LoVo (cell line): Measurements from ENCODE around the gene CHRDL2.
A peak's percentile ranks its signal among the peaks of the same experiment; 100 is the strongest.

Experiments used
- DNase-seq: peaks from one replicate; pipeline ENCODE4 v3.0.0-alpha.2; 2016; ENCODE audit warnings: low spot score

CHRDL2 gene

GRCh38 chr11:74748211-74749126 is 17.2 kb upstream of the CHRDL2 start, which contains the start of gene RNF169:
TSS of gene RNF169 (plus strand) at chr11:74748849. CDS start at chr11:74748881, 32 bp downstream.
- peak; percentile 96 for DNase-seq

DNA sequence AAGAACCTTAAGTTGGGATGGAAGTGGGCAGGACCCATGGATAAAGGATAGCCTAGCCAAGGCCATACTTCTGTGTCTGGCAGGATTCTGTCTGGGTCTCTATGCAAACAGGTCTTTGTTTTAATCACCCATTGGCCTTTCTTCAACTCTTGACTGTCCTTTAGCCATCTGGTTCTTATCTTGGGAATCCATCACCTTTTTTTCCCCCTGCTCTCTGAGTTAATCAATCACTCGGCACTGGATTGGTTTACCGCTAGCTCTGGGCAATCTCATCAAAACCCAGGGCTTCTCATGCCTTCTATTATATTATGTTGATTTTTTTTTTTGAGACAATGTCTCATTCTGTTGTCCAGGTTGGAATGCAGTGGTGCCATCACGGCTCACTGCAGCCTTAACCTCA is 15.6 kb upstream of the CHRDL2 start:
- DNase-seq: no peak

GRCh38 chr11:74744277-74744676 is 13.1 kb upstream of the CHRDL2 start:
- DNase-seq: no peak

- DNase-seq: no peak
Measured at GRCh38 chr11:74743640-74744039, 12.4 kb upstream of the CHRDL2 start.

- no peak for DNase-seq
Measured at GRCh38 chr11:74742070-74742469, 10.8 kb upstream of the CHRDL2 start.

GRCh38 chr11:74739546-74740270 is 8.5 kb upstream of the CHRDL2 start:
- peak; percentile 73 for DNase-seq

DNA sequence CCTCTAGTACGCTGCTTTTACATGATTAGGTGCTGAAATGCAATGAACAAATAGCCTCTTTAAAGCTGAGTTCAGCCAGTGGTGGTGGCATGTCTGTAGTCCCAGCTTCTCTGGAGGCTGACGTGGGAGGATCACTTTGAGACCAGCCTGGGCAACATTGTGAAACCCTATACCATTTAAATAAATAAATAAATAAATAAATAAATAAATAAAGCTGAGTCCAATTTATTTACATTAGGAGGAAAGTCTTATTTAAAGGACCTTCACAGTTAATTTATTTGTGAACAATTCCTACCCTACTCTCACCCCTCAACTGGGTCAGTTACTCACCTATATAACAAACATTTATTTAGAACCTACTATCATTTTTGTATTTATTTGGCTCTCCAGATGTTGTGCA is 4.8 kb upstream of the CHRDL2 start:
- no peak for DNase-seq

- no peak for DNase-seq
Measured at GRCh38 chr11:74735365-74735928, 4.2 kb upstream of the CHRDL2 start.

DNA sequence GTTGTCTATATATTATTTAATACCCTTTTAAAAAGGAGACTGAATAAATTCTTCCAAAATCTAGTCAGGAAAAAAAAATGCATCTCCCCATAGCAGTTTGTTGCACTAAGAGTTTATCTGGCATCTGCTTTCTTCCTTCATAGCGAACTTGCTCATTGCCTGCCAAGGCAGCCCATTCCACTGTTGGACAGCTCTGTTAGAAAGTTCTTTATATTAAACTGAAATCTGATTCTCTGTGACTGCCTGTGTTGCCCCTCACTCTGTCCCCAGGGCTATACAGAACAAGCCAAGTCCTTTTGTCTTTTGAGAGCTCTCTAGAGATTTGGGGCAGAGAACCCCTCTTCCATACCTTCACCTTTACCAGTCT is 3.3 kb upstream of the CHRDL2 start:
- DNase-seq: no peak

DNA sequence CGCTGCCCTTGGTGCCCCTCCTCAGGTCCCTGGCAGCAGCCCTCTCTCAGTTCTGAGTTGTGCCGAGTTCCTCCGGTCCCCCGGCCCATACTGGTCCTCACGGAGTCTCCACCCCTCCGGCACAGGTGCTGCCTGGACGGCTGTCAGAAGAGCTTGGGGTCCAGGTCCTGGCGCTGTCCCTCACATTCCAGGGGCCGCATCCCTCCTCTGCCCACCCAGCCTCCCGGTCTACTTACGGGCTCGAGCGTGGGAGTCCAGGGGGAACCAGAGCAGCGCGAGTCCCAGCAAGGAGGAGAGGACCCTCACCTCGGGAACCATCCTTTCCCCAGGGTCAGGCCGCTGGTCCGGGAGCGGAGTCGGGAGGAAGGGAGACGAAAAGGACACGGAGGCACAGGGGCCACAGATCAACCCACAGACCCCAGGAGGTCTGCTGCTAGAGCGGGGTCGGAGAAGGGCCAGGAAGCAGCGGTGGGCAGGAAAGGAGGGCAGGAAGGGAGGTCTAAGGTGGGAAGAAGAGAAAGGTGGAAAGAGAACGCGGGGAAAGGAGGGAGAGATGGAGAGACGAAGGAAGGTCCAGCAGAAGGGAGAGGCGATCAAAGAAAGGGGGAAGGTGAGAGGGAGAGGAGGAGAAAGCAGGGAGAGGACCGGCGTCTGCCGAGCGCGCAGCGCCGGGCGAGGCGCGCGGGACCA is 510 bp downstream of the CHRDL2 start:
- DNase-seq: no peak

- no peak for DNase-seq
Measured at GRCh38 chr11:74729397-74729796, 1.8 kb downstream of the CHRDL2 start.

DNA sequence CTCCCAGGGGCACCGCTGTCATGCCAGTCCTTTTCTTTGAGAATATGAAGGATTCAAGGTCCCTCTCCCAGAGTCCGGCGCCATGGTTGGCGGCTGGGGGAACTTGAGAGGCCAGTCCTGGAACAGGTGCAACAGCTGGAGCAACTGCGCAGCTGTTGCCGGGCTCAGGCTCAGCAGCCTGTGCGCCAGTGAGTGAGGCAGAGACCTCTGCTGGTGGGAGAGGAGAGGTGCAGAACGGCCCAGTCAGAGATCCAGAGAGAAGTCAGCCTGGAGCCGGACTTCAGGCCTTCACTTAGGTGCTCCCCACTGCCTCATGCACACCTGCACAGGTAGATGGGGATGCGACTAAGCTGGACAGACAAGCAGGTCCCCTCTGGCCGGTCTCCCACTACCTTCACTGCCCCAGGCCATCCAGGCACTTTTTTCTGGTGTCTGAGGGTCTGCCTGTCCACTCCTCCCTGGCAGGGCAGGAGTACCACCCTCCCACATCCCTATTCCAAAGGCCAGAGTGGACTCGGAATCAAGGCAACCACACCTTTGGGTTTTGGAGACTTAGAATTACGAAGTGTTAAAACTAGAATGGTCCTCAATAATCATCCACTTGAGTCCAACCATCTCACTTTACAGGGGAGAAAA is 4.6 kb downstream of the CHRDL2 start:
- DNase-seq: peak; percentile 70

DNA sequence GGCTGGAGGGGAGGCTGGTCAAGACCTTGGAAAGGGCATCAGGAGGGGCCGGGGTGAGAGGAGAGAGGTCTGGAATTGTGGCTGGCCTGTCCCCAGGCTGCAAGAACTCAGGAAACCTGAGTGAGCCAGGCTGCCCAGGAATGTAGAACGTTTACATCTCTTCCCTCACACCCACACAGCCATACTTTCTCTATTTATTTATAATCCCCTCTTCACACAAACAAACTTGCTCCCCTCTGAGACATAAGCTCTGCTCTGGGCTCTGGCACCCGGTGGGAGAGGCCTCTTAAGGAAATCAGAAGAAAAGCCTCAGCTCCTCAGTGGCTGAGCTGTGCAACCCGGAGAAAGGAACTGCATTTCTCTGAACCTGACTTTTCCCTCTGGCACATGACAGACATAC is 5.5 kb downstream of the CHRDL2 start:
- no peak for DNase-seq

GRCh38 chr11:74723511-74723910 is 7.7 kb downstream of the CHRDL2 start:
- no peak for DNase-seq

DNA sequence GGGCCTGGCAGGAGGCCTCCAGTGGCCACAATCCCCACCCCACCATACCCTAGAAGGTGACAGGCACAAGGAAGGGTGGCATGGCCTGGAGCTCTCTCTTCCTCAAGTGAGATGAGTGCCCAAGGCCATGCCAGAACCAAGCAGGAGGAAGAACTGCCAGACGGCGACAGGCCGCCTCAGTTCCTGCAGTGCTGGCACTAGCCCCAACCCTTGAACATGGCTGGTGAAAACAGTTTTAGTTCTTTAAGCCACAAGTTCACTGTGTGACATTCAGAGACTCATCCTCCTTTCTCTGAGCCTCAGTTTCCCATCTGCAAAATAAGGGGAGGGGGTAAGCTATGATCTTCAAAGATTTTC is 9.8 kb downstream of the CHRDL2 start:
- no peak for DNase-seq

DNA sequence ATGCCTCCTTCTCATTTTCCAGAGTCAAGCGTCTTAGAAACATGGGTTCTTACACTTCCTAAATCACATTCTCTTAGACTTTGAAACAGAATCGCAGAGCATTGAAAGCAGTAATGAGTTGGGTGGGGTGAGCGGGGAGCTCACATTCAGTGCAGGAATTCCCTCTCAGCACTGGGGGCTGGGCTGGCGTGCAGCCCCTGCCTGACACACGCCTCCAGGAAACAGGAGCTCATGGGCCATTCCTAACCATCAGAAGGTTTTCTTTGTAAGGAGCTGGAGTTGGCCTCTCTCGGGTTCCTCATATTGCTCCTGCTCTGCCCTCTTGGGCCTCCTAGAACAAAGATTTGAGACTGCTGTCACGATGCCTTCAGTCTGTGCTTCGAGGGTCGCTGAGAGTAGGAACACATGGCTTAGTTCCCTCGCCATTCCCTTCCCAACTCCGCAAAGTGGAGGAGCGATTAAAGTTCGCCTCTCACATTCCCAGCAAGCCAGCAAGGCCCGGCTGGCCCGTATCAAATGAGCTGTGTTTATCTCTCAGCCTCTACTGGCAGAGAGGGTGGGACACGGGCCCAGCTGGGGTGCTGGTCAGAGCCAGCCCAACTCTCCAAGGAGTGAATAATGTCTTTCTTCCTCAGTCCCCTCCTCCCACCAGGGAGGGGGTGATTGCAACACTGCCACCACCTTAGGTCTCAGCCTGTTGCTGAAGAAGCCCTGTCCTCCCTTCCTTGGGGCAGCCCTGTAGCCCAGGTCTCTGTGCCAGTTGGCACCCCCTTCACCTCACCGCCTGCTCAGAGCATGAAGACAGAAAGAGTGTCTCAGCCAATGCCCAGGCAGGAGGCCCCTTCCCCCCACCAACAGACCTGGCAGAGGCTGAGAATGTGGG is 10.4 kb downstream of the CHRDL2 start:
- DNase-seq: no peak

GRCh38 chr11:74719011-74719410 is 12.2 kb downstream of the CHRDL2 start:
- DNase-seq: no peak

- DNase-seq: no peak
Measured at GRCh38 chr11:74717221-74717969, 13.8 kb downstream of the CHRDL2 start.

GRCh38 chr11:74714904-74715303 is 16.3 kb downstream of the CHRDL2 start:
- no peak for DNase-seq

DNA sequence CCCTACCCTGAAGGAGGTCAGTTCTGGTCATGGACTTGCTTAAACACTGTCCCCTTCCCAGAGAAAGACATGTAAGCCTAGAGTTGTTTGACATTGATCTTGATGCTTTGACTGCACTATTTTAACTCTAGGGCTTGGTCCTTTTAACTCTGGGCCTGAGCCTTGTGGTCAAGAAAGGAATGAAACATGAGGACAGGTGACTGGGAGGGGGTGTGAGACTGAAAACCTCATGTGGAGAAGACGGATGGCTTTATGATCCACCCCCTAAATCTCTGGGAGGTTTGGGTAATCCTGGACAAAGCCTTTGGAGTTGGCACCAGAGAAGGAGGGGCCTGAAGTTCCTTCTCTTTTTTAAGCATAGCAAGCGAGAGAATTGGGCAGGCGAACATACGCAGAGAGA is 17.5 kb downstream of the CHRDL2 start:
- no peak for DNase-seq
